Measurements from ENCODE around the gene USO1.
"Not testable (repeated sequence)": the region's sequence is repeated elsewhere in the genome, so short reads cannot be mapped to it uniquely, and the experiment has no call there.

USO1 gene

DNA sequence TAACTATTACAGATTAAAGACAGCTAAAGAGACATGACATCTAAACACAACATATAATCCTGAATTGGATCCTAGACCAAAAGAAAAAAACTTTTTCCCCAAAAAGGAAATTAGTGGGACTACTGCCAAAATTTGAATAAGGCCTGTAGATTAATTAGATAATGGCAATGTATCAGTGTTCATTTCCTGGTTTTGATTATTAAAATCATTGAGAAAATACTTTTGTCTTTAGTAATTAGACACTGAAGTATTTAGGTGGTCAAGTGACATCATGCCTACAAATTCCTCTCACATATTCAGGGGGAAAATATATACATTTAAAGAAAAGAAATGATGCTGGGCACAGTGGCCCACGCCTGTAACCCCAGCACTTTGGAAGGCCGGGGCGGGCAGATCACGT, 10.4 kb upstream of the USO1 start:
- in situ Hi-C loops (cut with HindIII; ENCODE audit: low sequenced_read_pairs), result no loop called here

- in situ Hi-C loops (cut with HindIII; ENCODE audit: low sequenced_read_pairs), result no loop called here
These were observed 9.7 kb upstream of the USO1 start for GRCh38 chr4:75714704-75715103.

DNA sequence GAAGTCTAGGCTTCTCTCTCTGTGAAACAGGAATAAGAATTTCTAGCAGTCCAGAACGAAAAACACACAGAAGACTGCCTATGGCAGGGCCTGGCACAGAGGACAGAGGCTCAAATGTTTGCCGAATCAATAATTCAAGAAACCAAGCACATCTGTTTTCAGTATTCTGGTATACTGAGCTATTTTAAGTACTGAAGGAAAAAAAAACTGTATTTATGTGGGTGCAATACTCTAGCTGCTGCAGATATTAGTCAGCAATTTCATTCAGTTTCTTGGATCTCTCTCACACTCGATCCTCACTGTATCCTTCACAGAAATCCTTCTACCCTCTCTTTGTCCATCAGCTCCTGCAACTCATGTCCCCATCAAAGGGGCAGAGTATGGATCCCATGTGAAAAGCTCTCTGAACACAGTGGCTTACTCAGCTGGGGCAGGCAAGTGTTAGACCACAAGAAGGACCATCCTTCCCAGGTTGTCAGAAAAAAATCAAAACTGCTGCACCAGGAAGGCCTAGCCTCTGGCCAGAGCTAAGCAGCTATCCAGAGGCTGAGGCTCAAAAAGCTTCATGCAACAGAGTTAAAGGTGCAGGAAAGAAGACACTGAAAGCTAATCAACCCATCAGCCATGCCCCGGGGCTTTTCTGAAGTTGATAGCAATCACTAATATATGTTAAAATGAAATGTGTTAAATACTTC, 9.1 kb upstream of the USO1 start:
- in situ Hi-C loops (cut with HindIII; ENCODE audit: low sequenced_read_pairs), result no loop called here

- in situ Hi-C loops (cut with HindIII; ENCODE audit: low sequenced_read_pairs), result not testable (repeated sequence)
These were observed 8.3 kb upstream of the USO1 start for GRCh38 chr4:75716054-75716453.

GRCh38 chr4:75717408-75717807, 7.0 kb upstream of the USO1 start:
- in situ Hi-C loops (cut with HindIII; ENCODE audit: low sequenced_read_pairs), result no loop called here

DNA sequence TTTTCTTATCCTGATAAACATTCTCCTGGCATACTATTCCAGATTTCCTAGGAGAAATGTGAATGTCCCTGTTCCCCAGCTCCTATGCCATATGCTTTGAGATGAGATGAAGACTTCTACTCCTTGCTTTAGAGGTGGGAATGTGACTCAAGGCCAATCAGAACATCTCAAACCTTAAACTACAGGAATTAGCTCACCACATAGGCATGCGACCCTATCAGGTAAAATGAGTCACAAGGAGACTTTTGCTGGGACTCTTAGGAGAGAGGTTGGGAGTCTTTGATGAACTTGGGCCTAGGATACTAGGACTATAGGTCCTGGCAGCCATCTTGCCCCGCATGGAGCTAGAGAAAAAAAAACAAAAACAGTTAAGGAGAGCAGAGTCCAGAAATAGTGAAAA, 5.8 kb upstream of the USO1 start:
- in situ Hi-C loops (cut with HindIII; ENCODE audit: low sequenced_read_pairs), result no loop called here

GRCh38 chr4:75722417-75722816, 2.0 kb upstream of the USO1 start:
- in situ Hi-C loops (cut with HindIII; ENCODE audit: low sequenced_read_pairs), result no loop called here

DNA sequence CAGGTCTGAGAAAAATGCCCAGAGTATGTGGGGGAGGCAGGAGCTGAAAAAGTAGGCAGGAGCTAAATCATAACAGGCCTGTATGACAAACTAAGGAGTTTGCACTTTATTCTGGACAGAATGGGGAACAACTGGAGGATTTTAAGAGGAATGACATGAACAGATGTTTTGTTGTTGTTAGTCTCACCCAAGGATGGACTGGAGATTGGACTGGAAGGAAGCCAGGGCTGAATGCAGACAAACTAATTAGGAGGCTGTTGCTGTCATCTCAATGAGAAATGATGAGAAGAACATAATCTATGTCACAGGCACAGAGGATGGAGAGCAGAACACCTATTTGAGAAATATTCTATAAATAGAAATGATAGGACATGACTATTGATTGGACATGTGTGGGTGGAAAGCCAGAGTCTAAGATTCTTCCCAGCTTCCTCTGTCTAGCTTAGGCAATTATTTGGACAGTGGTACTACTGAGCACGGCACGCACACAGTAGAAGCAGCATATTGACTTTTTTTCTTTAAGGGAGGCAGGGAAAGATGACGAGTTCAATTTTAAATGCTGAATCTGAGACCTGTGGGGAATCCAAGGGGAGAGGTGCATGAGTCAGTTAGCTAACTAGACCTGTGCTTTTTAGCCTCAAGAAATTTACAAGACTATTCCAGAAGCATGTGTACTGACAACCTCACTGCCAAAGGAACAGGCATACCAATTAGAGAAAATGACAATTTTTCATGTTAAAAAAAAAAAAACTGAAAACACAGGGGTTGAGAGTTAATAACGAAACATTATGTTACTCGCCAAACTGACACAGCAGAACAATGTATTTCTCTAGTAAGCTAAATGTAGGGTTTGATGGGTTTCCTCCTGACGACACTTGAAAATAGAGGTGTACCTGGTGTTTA, 963 bp upstream of the USO1 start:
- in situ Hi-C loops (cut with HindIII; ENCODE audit: low sequenced_read_pairs), result no loop called here

DNA sequence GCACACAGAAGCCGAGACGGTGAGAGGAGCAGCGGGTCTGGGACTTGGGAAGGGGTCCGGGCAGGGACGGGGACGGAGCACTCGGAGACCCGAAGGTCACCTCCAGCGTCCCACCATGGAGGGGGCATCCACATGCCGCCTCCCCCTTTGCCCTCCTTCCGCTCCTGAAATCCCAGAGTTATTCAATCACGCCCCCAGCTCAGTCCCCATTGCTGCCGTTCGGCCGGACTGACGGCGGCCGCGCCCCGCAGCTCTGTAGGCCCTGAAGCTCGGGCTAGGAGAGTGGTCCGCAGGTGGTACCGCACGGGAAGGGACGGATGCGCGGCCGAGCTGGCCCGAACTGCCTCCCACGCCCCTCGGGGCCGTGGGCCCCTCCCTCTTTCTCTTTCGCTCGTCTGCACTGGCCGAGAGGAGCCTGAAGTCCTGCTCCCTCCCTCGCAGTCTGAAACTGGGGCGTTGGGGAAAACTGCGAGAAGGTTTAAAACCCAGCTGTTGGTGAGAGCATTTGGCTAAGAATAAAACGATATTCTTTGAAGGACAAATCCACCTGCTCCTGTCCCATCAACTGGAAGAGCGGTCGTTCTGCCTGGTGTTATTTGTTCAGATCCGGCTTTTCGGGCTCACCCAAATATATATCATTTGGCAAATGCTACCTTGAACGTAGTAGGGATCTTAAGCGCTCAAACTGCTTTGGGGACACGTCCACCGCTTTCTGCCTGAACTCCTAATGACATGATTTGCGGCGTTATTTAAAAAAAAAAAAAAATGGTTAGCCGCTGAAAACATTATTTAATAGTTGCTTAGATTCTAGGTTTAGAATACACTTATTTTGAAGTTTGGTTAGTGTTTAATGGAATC, 719 bp downstream of the USO1 start:
- in situ Hi-C loops (cut with HindIII; ENCODE audit: low sequenced_read_pairs), result no loop called here

GRCh38 chr4:75725942-75726538, 1.7 kb downstream of the USO1 start:
- in situ Hi-C loops (cut with HindIII; ENCODE audit: low sequenced_read_pairs), result not testable (repeated sequence)

- in situ Hi-C loops (cut with HindIII; ENCODE audit: low sequenced_read_pairs), result no loop called here
These were observed 2.2 kb downstream of the USO1 start for GRCh38 chr4:75726577-75726976.

- in situ Hi-C loops (cut with HindIII; ENCODE audit: low sequenced_read_pairs), result no loop called here
These were observed 2.7 kb downstream of the USO1 start for GRCh38 chr4:75727073-75727472.

- in situ Hi-C loops (cut with HindIII; ENCODE audit: low sequenced_read_pairs), result no loop called here
These were observed 5.5 kb downstream of the USO1 start for GRCh38 chr4:75729836-75730235.

DNA sequence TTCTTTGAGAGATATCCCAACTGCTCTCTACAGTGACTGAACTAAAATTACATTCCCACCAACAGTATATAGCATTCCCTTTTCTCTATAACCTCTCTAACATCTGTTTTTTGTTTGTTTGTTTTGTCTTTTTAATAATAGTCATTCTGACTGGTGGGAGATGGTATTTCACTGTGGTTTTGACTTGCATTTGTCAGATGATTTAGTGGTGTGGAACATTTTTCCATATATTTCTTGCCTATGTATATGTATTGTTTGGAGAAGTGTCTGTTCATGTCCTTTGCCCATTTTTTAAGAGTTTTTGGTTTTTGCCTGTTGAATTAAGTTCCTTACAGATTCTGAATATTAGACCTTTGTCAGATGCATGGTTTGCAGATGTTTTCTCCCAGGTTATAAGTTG, 9.0 kb downstream of the USO1 start:
- in situ Hi-C loops (cut with HindIII; ENCODE audit: low sequenced_read_pairs), result no loop called here

GRCh38 chr4:75735525-75735924, 11.1 kb downstream of the USO1 start:
- in situ Hi-C loops (cut with HindIII; ENCODE audit: low sequenced_read_pairs), result no loop called here

GRCh38 chr4:75736862-75737261, 12.5 kb downstream of the USO1 start:
- in situ Hi-C loops (cut with HindIII; ENCODE audit: low sequenced_read_pairs), result no loop called here

- in situ Hi-C loops (cut with HindIII; ENCODE audit: low sequenced_read_pairs), result no loop called here
These were observed 13.0 kb downstream of the USO1 start for GRCh38 chr4:75737398-75737797.

DNA sequence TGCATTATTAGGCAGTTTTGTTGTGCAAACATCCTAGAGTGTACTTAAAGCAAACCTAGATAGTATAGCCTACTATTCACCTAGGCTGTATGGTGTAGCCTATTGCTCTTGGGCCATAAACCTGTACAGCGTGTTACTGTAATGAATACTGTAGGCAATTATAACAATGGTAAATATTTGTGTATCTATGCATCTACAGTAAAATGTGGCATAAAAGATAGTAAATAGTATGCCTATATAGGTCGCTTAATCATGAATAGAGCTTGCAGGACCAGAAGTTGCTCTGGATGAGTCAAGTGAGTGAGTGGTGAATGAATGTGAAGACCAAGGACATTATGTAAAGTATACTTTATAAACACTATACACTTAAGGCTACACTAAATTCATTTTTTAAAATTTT, 16.6 kb downstream of the USO1 start:
- in situ Hi-C loops (cut with HindIII; ENCODE audit: low sequenced_read_pairs), result no loop called here

- in situ Hi-C loops (cut with HindIII; ENCODE audit: low sequenced_read_pairs), result no loop called here
These were observed 18.1 kb downstream of the USO1 start for GRCh38 chr4:75742451-75742850.

GRCh38 chr4:75745161-75745560, 20.8 kb downstream of the USO1 start:
- in situ Hi-C loops (cut with HindIII; ENCODE audit: low sequenced_read_pairs), result no loop called here

DNA sequence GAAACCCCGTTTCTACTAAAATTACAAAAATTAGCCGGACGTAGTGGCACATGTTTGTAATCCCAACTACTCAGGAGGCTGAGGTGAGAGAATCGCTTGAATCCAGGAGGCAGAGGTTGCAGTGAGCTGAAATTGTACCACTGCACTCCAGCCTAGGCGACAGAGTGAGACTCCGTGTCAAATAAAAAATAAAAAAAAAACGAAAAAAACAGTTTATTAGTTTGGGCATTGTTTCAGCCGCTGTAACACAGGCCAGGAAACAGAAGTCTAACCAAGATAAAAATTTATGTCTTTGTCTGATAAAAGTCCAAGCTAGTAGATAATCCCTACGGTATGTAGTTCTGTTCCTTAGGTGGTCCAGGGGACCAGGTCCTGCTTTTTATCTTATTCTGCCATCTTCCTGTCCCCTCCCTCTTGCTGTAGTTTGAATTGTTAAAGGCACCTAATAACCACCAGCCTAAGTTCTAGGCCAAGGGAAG, 21.4 kb downstream of the USO1 start:
- in situ Hi-C loops (cut with HindIII; ENCODE audit: low sequenced_read_pairs), result no loop called here

All from DLD1 (cell line).